ENCODE measurements around the gene DYDC2. TPM values are rescaled to one million over a fixed set of nuclear protein-coding genes. Genes with fewer than 3 reads are reported as not detected.

The DYDC2 gene
- total and polyA plus RNA-seq, 2 experiments from 2014 or later: not detected

- no peaks in the 10 kb centered on the region for H3K79me2 ChIP-seq (ENCODE audit: insufficient read depth)
- no peaks in the 10 kb centered on the region for H3K9me3 ChIP-seq (ENCODE audit: low read depth)
- no peak overlapping the region for H3K4me2 ChIP-seq (ENCODE audit: unreplicated experiment)
- no peak overlapping the region for H3K9ac ChIP-seq
- no peaks in the 10 kb centered on the region for H3K27me3 ChIP-seq (replicated peaks; ENCODE audit: insufficient read depth)
- H4K20me1 ChIP-seq (ENCODE audit: insufficient read depth): no peaks in the 10 kb centered on the region
- TF ChIP-seq EZH2phosphoT487 (IDR thresholded peaks at IDR 0.05; ENCODE audit: insufficient read depth, low read depth) (no peak), EZH2 (IDR thresholded peaks at IDR 0.05; ENCODE audit: insufficient read depth, poor library complexity, severe bottlenecking) (no peak)
- no peaks in the 10 kb centered on the region for H3K4me1 ChIP-seq (ENCODE audit: insufficient read depth)
- WGBS, 2 experiments (ENCODE audit: low coverage in 1 of 2, low lambda C conversion rate in 2 of 2, missing lambda C conversion rate in 2 of 2): 0% methylated on average over 1 of the region's 1 CpG
- H2AFZ ChIP-seq: no peak overlapping the region
- H3K9me2 ChIP-seq (ENCODE audit: insufficient read depth): no peaks in the 10 kb centered on the region
- H3K36me3 ChIP-seq (ENCODE audit: low read depth): no peaks in the 10 kb centered on the region
- H3F3A ChIP-seq (ENCODE audit: insufficient read depth): no peaks in the 10 kb centered on the region
- no peak overlapping the region for H3K4me3 ChIP-seq
- H3K27ac ChIP-seq: no peak overlapping the region
- DNase-seq: no peak
- in situ Hi-C loops (cut with MboI): no loop called here
Measured at GRCh38 chr10:80365510-80365909, 8.9 kb downstream of the DYDC2 start.

DNA sequence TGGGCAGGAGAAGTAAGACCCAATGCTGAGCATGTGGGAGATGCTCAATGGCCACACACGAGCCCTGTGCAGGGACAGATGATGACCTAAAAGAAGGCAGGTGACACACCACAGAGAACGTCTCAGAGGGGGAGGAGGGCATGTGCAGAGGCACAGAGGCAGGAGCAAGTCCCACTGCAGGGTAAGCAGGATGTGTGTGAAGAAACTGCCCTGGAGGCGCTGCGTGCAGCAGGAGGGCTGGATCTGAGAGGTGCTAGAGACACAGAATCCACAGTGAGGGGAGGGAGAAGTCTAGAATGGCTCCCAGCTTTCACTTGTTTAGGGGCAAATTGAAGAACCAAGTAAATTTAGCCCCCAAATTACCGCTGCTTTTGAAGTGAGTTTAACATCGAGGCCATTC, 14.9 kb downstream of the DYDC2 start:
- H4K20me1 ChIP-seq (ENCODE audit: insufficient read depth): no peaks in the 10 kb centered on the region
- TF ChIP-seq EZH2 (IDR thresholded peaks at IDR 0.05; ENCODE audit: insufficient read depth, poor library complexity, severe bottlenecking) (no peak), EZH2phosphoT487 (IDR thresholded peaks at IDR 0.05; ENCODE audit: insufficient read depth, low read depth) (no peak)
- in situ Hi-C loops (cut with MboI): no loop called here
- WGBS, 2 experiments (ENCODE audit: low coverage in 1 of 2, low lambda C conversion rate in 2 of 2, missing lambda C conversion rate in 2 of 2): 22 to 24% methylated on average over 6 of the region's 6 CpGs
- H3K27me3 ChIP-seq (replicated peaks; ENCODE audit: insufficient read depth): peaks cover 1% of the 10 kb centered on the region; the same call in 1 of the 2 replicates
- no peak overlapping the region for H3K9ac ChIP-seq
- H3K4me2 ChIP-seq (ENCODE audit: unreplicated experiment): no peak overlapping the region
- H3K4me3 ChIP-seq: no peak overlapping the region
- no peaks in the 10 kb centered on the region for H3F3A ChIP-seq (ENCODE audit: insufficient read depth)
- no peak overlapping the region for H2AFZ ChIP-seq
- no peaks in the 10 kb centered on the region for H3K4me1 ChIP-seq (ENCODE audit: insufficient read depth)
- no peaks in the 10 kb centered on the region for H3K36me3 ChIP-seq (ENCODE audit: low read depth)
- no peak for DNase-seq
- no peaks in the 10 kb centered on the region for H3K79me2 ChIP-seq (ENCODE audit: insufficient read depth)
- no peaks in the 10 kb centered on the region for H3K9me3 ChIP-seq (ENCODE audit: low read depth)
- no peaks in the 10 kb centered on the region for H3K9me2 ChIP-seq (ENCODE audit: insufficient read depth)
- no peak overlapping the region for H3K27ac ChIP-seq

DNA sequence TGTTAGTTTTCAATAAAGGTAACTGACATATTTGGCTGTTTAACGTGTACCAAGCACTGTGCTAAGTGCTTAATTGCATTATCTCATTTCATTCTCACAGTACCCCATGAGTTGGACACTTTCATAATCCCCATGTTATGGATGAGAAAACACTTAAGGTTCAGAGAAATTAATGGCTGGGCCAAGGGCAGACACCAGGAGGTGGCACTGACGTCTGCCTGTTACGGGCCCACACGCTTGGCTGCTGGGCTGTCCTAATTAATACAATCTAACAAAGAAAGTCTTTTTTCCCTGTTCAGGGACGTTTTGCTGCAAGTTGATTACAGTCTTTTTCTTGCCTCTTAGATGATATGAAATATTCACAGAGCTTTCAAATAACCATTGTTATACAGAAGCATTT, 16.1 kb downstream of the DYDC2 start:
- H3K4me3 ChIP-seq: no peak overlapping the region
- H3K9me2 ChIP-seq (ENCODE audit: insufficient read depth): no peaks in the 10 kb centered on the region
- H3F3A ChIP-seq (ENCODE audit: insufficient read depth): no peaks in the 10 kb centered on the region
- no peak overlapping the region for H3K27ac ChIP-seq
- no peaks in the 10 kb centered on the region for H3K4me1 ChIP-seq (ENCODE audit: insufficient read depth)
- no peak overlapping the region for H3K4me2 ChIP-seq (ENCODE audit: unreplicated experiment)
- no peak for DNase-seq
- no peaks in the 10 kb centered on the region for H3K79me2 ChIP-seq (ENCODE audit: insufficient read depth)
- H4K20me1 ChIP-seq (ENCODE audit: insufficient read depth): no peaks in the 10 kb centered on the region
- H3K9me3 ChIP-seq (ENCODE audit: low read depth): no peaks in the 10 kb centered on the region
- no peak for TF ChIP-seq EZH2phosphoT487 (IDR thresholded peaks at IDR 0.05; ENCODE audit: insufficient read depth, low read depth)
- TF ChIP-seq EZH2 (IDR thresholded peaks at IDR 0.05; ENCODE audit: insufficient read depth, poor library complexity, severe bottlenecking): no peak
- in situ Hi-C loops (cut with MboI): no loop called here
- no peaks in the 10 kb centered on the region for H3K36me3 ChIP-seq (ENCODE audit: low read depth)
- no peak overlapping the region for H3K9ac ChIP-seq
- H2AFZ ChIP-seq: no peak overlapping the region
- H3K27me3 ChIP-seq (replicated peaks; ENCODE audit: insufficient read depth): peaks cover 7% of the 10 kb centered on the region; the same call in 1 of the 2 replicates
- 55 to 61% methylated on average over 5 of the region's 5 CpGs for WGBS, 2 experiments (ENCODE audit: low coverage in 1 of 2, low lambda C conversion rate in 2 of 2, missing lambda C conversion rate in 2 of 2)

- TF ChIP-seq EZH2 (IDR thresholded peaks at IDR 0.05; ENCODE audit: insufficient read depth, poor library complexity, severe bottlenecking): no peak
- TF ChIP-seq EZH2phosphoT487 (IDR thresholded peaks at IDR 0.05; ENCODE audit: insufficient read depth, low read depth): no peak
- H3K79me2 ChIP-seq (ENCODE audit: insufficient read depth): no peaks in the 10 kb centered on the region
- 14 to 18% methylated on average over 2 of the region's 2 CpGs for WGBS, 2 experiments (ENCODE audit: low coverage in 1 of 2, low lambda C conversion rate in 2 of 2, missing lambda C conversion rate in 2 of 2)
- no peaks in the 10 kb centered on the region for H3K9me3 ChIP-seq (ENCODE audit: low read depth)
- H3K9me2 ChIP-seq (ENCODE audit: insufficient read depth): no peaks in the 10 kb centered on the region
- H3K4me2 ChIP-seq (ENCODE audit: unreplicated experiment): no peak overlapping the region
- no peaks in the 10 kb centered on the region for H3K36me3 ChIP-seq (ENCODE audit: low read depth)
- in situ Hi-C loops (cut with MboI): no loop called here
- no peaks in the 10 kb centered on the region for H3K4me1 ChIP-seq (ENCODE audit: insufficient read depth)
- H3K4me3 ChIP-seq: no peak overlapping the region
- H2AFZ ChIP-seq: no peak overlapping the region
- peaks cover 7% of the 10 kb centered on the region; the same call in 1 of the 2 replicates for H3K27me3 ChIP-seq (replicated peaks; ENCODE audit: insufficient read depth)
- no peaks in the 10 kb centered on the region for H4K20me1 ChIP-seq (ENCODE audit: insufficient read depth)
- no peak for DNase-seq
- H3F3A ChIP-seq (ENCODE audit: insufficient read depth): no peaks in the 10 kb centered on the region
- H3K9ac ChIP-seq: no peak overlapping the region
- no peak overlapping the region for H3K27ac ChIP-seq
Measured at GRCh38 chr10:80373502-80373901, 16.9 kb downstream of the DYDC2 start.

- Histone ChIP-seq H4K20me1 (ENCODE audit: insufficient read depth) (no peaks in the 10 kb centered on the region), H3K9me3 (ENCODE audit: low read depth) (no peaks in the 10 kb centered on the region), H3K9me2 (ENCODE audit: insufficient read depth) (no peaks in the 10 kb centered on the region), H3K79me2 (ENCODE audit: insufficient read depth) (no peaks in the 10 kb centered on the region), H2AFZ (no peak overlapping the region), H3K27me3 (replicated peaks; ENCODE audit: insufficient read depth) (peaks cover 7% of the 10 kb centered on the region; the same call in 1 of the 2 replicates), H3K4me2 (ENCODE audit: unreplicated experiment) (no peak overlapping the region), H3K9ac (no peak overlapping the region), H3K4me3 (no peak overlapping the region), H3K4me1 (ENCODE audit: insufficient read depth) (no peaks in the 10 kb centered on the region), H3K36me3 (ENCODE audit: low read depth) (no peaks in the 10 kb centered on the region), H3F3A (ENCODE audit: insufficient read depth) (no peaks in the 10 kb centered on the region), H3K27ac (no peak overlapping the region)
- in situ Hi-C loops (cut with MboI): no loop called here
- WGBS, 2 experiments (ENCODE audit: low coverage in 1 of 2, low lambda C conversion rate in 2 of 2, missing lambda C conversion rate in 2 of 2): 22 to 24% methylated on average over 3 of the region's 3 CpGs
- no peak for DNase-seq
- TF ChIP-seq EZH2phosphoT487 (IDR thresholded peaks at IDR 0.05; ENCODE audit: insufficient read depth, low read depth) (no peak), EZH2 (IDR thresholded peaks at IDR 0.05; ENCODE audit: insufficient read depth, poor library complexity, severe bottlenecking) (no peak)
Measured at GRCh38 chr10:80379701-80380100, 23.1 kb downstream of the DYDC2 start.
